ENCODE results near the gene SDK1.

DNA sequence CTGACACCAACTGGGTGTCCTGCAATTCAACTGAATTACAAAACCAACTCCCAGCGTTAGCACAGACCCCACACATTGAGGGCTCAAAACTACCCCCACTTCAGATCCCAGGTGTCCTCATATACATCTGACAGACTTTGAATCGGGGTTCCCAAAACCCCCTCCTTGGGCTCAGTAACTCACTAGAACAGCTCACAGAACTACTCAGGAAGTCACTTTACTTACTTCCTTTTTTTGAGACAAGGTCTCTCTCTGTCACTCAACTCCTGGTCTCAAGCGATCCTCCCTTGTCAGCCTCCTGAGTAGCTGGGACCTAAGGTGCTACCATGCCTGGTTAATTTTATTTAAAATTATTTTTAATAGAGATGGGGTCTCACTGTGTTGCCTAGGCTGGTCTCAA, 456.0 kb downstream of the SDK1 start:
- no peak for TF ChIP-seq MYC (IDR thresholded peaks at IDR 0.05; ENCODE audit: borderline replicate concordance, low read length)
- no peak for TF ChIP-seq HOXA7 (CRISPR knock-in tag; IDR thresholded peaks at IDR 0.05)
- TF ChIP-seq ZSCAN20 (CRISPR knock-in tag; IDR thresholded peaks at IDR 0.05), result no peak
- TF ChIP-seq CTCF (IDR thresholded peaks at IDR 0.05), result no peak
- TF ChIP-seq, protein P1, sequence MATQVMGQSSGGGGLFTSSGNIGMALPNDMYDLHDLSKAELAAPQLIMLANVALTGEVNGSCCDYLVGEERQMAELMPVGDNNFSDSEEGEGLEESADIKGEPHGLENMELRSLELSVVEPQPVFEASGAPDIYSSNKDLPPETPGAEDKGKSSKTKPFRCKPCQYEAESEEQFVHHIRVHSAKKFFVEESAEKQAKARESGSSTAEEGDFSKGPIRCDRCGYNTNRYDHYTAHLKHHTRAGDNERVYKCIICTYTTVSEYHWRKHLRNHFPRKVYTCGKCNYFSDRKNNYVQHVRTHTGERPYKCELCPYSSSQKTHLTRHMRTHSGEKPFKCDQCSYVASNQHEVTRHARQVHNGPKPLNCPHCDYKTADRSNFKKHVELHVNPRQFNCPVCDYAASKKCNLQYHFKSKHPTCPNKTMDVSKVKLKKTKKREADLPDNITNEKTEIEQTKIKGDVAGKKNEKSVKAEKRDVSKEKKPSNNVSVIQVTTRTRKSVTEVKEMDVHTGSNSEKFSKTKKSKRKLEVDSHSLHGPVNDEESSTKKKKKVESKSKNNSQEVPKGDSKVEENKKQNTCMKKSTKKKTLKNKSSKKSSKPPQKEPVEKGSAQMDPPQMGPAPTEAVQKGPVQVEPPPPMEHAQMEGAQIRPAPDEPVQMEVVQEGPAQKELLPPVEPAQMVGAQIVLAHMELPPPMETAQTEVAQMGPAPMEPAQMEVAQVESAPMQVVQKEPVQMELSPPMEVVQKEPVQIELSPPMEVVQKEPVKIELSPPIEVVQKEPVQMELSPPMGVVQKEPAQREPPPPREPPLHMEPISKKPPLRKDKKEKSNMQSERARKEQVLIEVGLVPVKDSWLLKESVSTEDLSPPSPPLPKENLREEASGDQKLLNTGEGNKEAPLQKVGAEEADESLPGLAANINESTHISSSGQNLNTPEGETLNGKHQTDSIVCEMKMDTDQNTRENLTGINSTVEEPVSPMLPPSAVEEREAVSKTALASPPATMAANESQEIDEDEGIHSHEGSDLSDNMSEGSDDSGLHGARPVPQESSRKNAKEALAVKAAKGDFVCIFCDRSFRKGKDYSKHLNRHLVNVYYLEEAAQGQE (IDR thresholded peaks at IDR 0.05), result no peak
- no peak for TF ChIP-seq PHF8 (IDR thresholded peaks at IDR 0.05; ENCODE audit: borderline replicate concordance, low read depth)
- no peak for TF ChIP-seq SMC3 (IDR thresholded peaks at IDR 0.05)
- TF ChIP-seq BHLHE40 (IDR thresholded peaks at IDR 0.05; ENCODE audit: low read depth, low read length), result no peak

Data from A549 (cell line).